IMR-90 (cell line): ENCODE measurements around the gene GATA2. TPM values are rescaled to one million over a fixed set of nuclear protein-coding genes. Genes with fewer than 3 reads are reported as not detected.

Experiments used
- ATAC-seq: fragments of 200-7000 bp; cut with Tn5 transposase; 2 replicates; pipeline ENCODE4 v1.9.1; 2020; ENCODE audit warnings: low read depth, mild to moderate bottlenecking, moderate library complexity
- BruUV-seq: library from RNA; stranded (reverse); fragments of 400-500 nt; replicated peaks from 2 replicates; lab custom pipeline; 2021; lab: Mats Ljungman, UMichigan
- CTCF ChIA-PET: fragments of 300-600 bp; formaldehyde crosslinking; extraction: SDS; loops from one replicate; lab custom pipeline; 2021; ENCODE audit warnings: antibody characterized with exemption; lab: Yijun Ruan, JAX
- POLR2A ChIA-PET: fragments of 300-600 bp; sonication (Branson Sonifier 250); formaldehyde crosslinking; loops from one replicate; lab custom pipeline; 2022; ENCODE audit warnings: antibody characterized with exemption; ENCODE audit not compliant: unreplicated experiment; lab: Charles Lee
- DNase-seq: peaks from one replicate; pipeline ENCODE4 v3.0.0; 2013
- H2AFZ ChIP-seq: replicated peaks from 2 replicates; pipeline ENCODE3; 2013; ENCODE audit warnings: low read length, mild to moderate bottlenecking; ENCODE audit not compliant: poor library complexity
- H2AK5ac ChIP-seq: 2 replicates; pipeline ENCODE4 v1.6.1; 2013; ENCODE audit warnings: low read depth, low read length, inconsistent platforms
- H2AK9ac ChIP-seq: replicated peaks from 2 replicates; pipeline ENCODE3; 2013; ENCODE audit warnings: mild to moderate bottlenecking, low read depth, low read length, moderate library complexity; ENCODE audit not compliant: poor library complexity
- H2BK120ac ChIP-seq: 2 replicates; pipeline ENCODE4 v1.6.1; 2013; ENCODE audit warnings: low read depth, low read length, inconsistent platforms
- H2BK15ac ChIP-seq: 3 replicates; pipeline ENCODE4 v1.6.1; 2013; ENCODE audit warnings: low read depth, low read length, inconsistent platforms
- H2BK20ac ChIP-seq: 2 replicates; pipeline ENCODE4 v1.6.1; 2013; ENCODE audit warnings: low read depth, mild to moderate bottlenecking, inconsistent platforms, low read length, moderate library complexity
- H2BK5ac ChIP-seq: 2 replicates; pipeline ENCODE4 v1.6.1; 2013; ENCODE audit warnings: mild to moderate bottlenecking, low read depth, low read length, inconsistent platforms; ENCODE audit not compliant: poor library complexity, severe bottlenecking
- H3K14ac ChIP-seq: replicated peaks from 2 replicates; pipeline ENCODE4 v1.6.1; 2013; ENCODE audit warnings: low read depth, low read length, inconsistent platforms
- H3K18ac ChIP-seq: 2 replicates; pipeline ENCODE4 v1.6.1; 2013; ENCODE audit warnings: low read depth, low read length, control low read depth
- H3K23ac ChIP-seq: 2 replicates; pipeline ENCODE4 v1.6.1; 2013; ENCODE audit warnings: low read depth, low read length, inconsistent platforms
- H3K27ac ChIP-seq: 2 replicates; pipeline ENCODE4 v1.5.1; 2013; ENCODE audit warnings: mild to moderate bottlenecking, control low read depth, low read length; ENCODE audit not compliant: insufficient read depth
- H3K27me3 ChIP-seq: 2 replicates; pipeline ENCODE4 v1.6.1; 2013; ENCODE audit warnings: low read length; ENCODE audit not compliant: control insufficient read depth, insufficient read depth
- H3K36me3 ChIP-seq: 2 replicates; pipeline ENCODE4 v1.6.1; 2013; ENCODE audit warnings: low read length, mixed read lengths; ENCODE audit not compliant: control insufficient read depth, insufficient read depth
- H3K4ac ChIP-seq: 2 replicates; pipeline ENCODE4 v1.6.1; 2013; ENCODE audit warnings: low read depth, low read length, inconsistent platforms
- H3K4me1 ChIP-seq: 2 replicates; pipeline ENCODE4 v1.6.1; 2013; ENCODE audit warnings: low read length, mixed read lengths; ENCODE audit not compliant: control insufficient read depth, insufficient read depth
- H3K4me2 ChIP-seq: 2 replicates; pipeline ENCODE4 v1.6.1; 2013; ENCODE audit warnings: low read depth, mild to moderate bottlenecking, control low read depth, low read length, moderate library complexity
- H3K4me3 ChIP-seq: 2 replicates; pipeline ENCODE4 v1.5.1; 2013; ENCODE audit warnings: low read depth, mild to moderate bottlenecking, control low read depth, low read length, moderate library complexity; ENCODE audit not compliant: insufficient read depth
- H3K56ac ChIP-seq: 2 replicates; pipeline ENCODE4 v1.6.1; 2013; ENCODE audit warnings: low read length, inconsistent platforms; ENCODE audit not compliant: insufficient read depth; ENCODE audit errors: extremely low read depth
- H3K79me1 ChIP-seq, 2 experiments: 2 replicates each; pipeline ENCODE4 v1.6.1; 2013; ENCODE audit warnings: low read length in 2 of 2, inconsistent platforms in 1 of 2, low read depth in 1 of 2
- H3K9ac ChIP-seq: 2 replicates; pipeline ENCODE4 v1.6.1; 2013; ENCODE audit warnings: low read depth, low read length, control low read depth
- H3K9me1 ChIP-seq: 2 replicates; pipeline ENCODE4 v1.6.1; 2013; ENCODE audit warnings: low read length, inconsistent platforms; ENCODE audit not compliant: insufficient read depth
- H3K9me3 ChIP-seq: 2 replicates; pipeline ENCODE4 v1.6.1; 2013; ENCODE audit warnings: low read length; ENCODE audit not compliant: control insufficient read depth, insufficient read depth
- H4K20me1 ChIP-seq: 2 replicates; pipeline ENCODE4 v1.6.1; 2013; ENCODE audit warnings: low read length, inconsistent platforms; ENCODE audit not compliant: insufficient read depth
- H4K5ac ChIP-seq: 2 replicates; pipeline ENCODE4 v1.6.1; 2013; ENCODE audit warnings: mild to moderate bottlenecking, low read depth, low read length, control low read depth
- H4K8ac ChIP-seq, 2 experiments: 2 replicates each; pipeline ENCODE4 v1.6.1; 2013; ENCODE audit warnings: low read depth in 2 of 2, low read length in 2 of 2, control low read depth in 1 of 2, inconsistent platforms in 1 of 2
- H4K91ac ChIP-seq: 2 replicates; pipeline ENCODE4 v1.6.1; 2013; ENCODE audit warnings: low read depth, low read length, inconsistent platforms; ENCODE audit not compliant: insufficient read depth
- BHLHE40 ChIP-seq: fragments of 150-350 bp; IDR thresholded peaks from 2 replicates; pipeline ENCODE4 v1.6.1; 2016; ENCODE audit warnings: mild to moderate bottlenecking, low read depth, low read length
- CHD1 ChIP-seq: IDR thresholded peaks from 2 replicates; pipeline ENCODE4 v1.6.1; 2012; ENCODE audit warnings: low read depth, low read length, improper control_type of control experiment
- CTCF ChIP-seq: conservative IDR thresholded peaks from 2 replicates; pipeline ENCODE4 v1.5.1; 2012; ENCODE audit warnings: mild to moderate bottlenecking, low read depth, low read length, improper control_type of control experiment
- MXI1 ChIP-seq: IDR thresholded peaks from 2 replicates; pipeline ENCODE4 v1.6.1; 2012; ENCODE audit warnings: low read depth, mild to moderate bottlenecking, low read length, moderate library complexity, borderline replicate concordance
- RFX5 ChIP-seq: IDR thresholded peaks from 2 replicates; pipeline ENCODE4 v1.8.0; 2012; ENCODE audit warnings: low read depth, mild to moderate bottlenecking, low read length, moderate library complexity
- USF2 ChIP-seq: fragments of 150-350 bp; IDR thresholded peaks from 2 replicates; pipeline ENCODE4 v1.6.1; 2017; ENCODE audit warnings: mild to moderate bottlenecking, antibody characterized with exemption, low read length, low read depth
- WGBS, 2 experiments: methylation state at CpG; one replicate each; pipeline versions ENCODE4 v1.1.5 to v1.1.7; 2013; ENCODE audit warnings: missing lambda C conversion rate in 2 of 2; ENCODE audit not compliant: insufficient read length in 1 of 2; ENCODE audit errors: extremely low coverage in 2 of 2; 5-methylcytosine and 5-hydroxymethylcytosine counted together
- dilution Hi-C: fragments of 300-500 bp; cut with HindIII; formaldehyde crosslinking; loops from one replicate; pipeline ENCODE4 v1.14.3; 2018; ENCODE audit warnings: low sequenced_read_pairs; ENCODE audit not compliant: unreplicated experiment
- in situ Hi-C: fragments of 300-500 bp; cut with MboI; formaldehyde crosslinking; loops from 3 replicates; pipeline ENCODE4 v1.14.3; 2019; ENCODE audit warnings: low sequenced_read_pairs, inconsistent platforms, mixed read lengths
- intact Hi-C: fragments of 100-400 bp; cut with micrococcal nuclease; formaldehyde crosslinking; loops from 2 replicates; pipeline ENCODE4 v1.10.0; 2022
- polyA plus RNA-seq, 3 experiments: library from polyadenylated mRNA; depleted of rRNA; stranded (reverse); fragments of >200 nt; gene quantifications; 2 replicates each; pipeline ENCODE4 v1.2.3, GENCODE V29; 2012; ENCODE audit warnings: low replicate concordance in 1 of 3
- total RNA-seq: library from RNA; depleted of rRNA; stranded (reverse); fragments of >200 nt; gene quantifications from 2 replicates; pipeline ENCODE4 v1.2.3, GENCODE V29; 2012

Gene GATA2
- total and polyA plus RNA-seq, 2 of the 4 experiments (the other 2 are of a cell fraction) = 2.2 to 13.5 TPM

- Histone ChIP-seq H2AK5ac (no peak overlapping the region), H3K14ac (no peak overlapping the region), H3K9me3 (peaks cover 2% of the 10 kb centered on the region; the same call in 1 of the 2 replicates), H4K20me1 (no peaks in the 10 kb centered on the region), H3K4me1 (no peaks in the 10 kb centered on the region), H2AFZ (no peak overlapping the region), H3K27me3 (peaks cover 58% of the 10 kb centered on the region), H4K5ac (no peak overlapping the region), H3K9ac (no peak overlapping the region), H2BK5ac (no peak overlapping the region), H4K8ac (no peak overlapping the region), H3K79me1 (no peaks in the 10 kb centered on the region), H2BK15ac (no peak overlapping the region), H3K27ac (no peak overlapping the region), H3K23ac (no peak overlapping the region), H2AK9ac (no peak overlapping the region), H3K4me2 (no peak overlapping the region), H3K4ac (no peak overlapping the region), H2BK20ac (no peak overlapping the region), H2BK120ac (no peak overlapping the region), H3K9me1 (no peaks in the 10 kb centered on the region), H3K4me3 (no peak overlapping the region), H4K91ac (no peak overlapping the region), H3K36me3 (no peaks in the 10 kb centered on the region), H3K18ac (no peak overlapping the region), H3K56ac (no peak overlapping the region)
- ATAC-seq (no peak), DNase-seq (no peak)
- intact Hi-C loops = no loop called here
- BruUV-seq = no TSS peak
- ChIA-PET POLR2A (no interaction called here), CTCF (no interaction called here)
- WGBS, 2 experiments = no CpG with 5 or more reads among the region's 4 CpGs
- in situ Hi-C loops = no loop called here
- dilution Hi-C loops = no loop called here
- TF ChIP-seq RFX5 = no peak
- no peak for TF ChIP-seq BHLHE40
- no peak for TF ChIP-seq USF2
- TF ChIP-seq CHD1 = no peak
- no peak for TF ChIP-seq MXI1
- TF ChIP-seq CTCF = no peak
Observed at GRCh38 chr3:128537091-128537703, 44.2 kb upstream of the GATA2 start.
